ENCODE results near the gene BTNL9.

BTNL9 gene

DNA sequence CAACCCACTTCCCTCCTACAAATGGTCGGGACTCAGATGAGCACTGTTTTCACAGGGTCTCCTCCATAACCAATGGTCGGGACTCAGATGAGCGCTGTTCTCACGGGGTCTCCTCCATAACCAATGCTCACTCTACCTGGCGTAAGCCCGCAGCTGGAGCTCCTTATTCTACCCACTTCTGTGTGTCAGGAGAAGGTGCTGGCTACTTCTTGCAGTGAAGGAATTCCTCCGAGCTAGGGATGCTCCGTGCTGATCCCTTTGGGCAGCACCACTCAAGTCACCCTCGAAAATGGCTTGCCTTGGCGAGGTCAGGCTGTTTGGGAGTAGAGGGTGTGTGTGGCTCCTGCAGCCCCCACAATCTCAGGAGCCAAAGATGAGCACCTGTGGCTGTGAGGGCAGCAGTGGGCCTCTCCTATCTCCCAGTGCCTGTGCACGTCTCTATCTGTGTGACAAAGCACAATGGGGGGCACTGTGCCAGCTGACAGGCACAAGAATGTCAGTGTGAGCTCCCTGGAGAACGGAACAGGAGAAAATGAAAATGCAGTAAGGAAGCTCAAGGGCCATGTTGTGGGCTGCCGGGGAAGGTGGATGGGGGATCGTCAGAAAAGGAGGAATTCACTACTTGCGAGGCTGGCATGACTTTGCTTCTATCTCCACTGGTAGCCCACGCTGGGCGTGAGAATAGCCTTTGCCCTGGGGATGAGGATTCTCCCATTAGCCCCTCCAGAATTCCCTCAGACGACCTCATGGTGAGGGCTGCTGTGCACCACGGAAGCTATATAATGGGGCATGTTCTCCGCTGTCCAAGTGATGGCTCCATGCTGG lies 3.9 kb upstream of the BTNL9 start:
- TF ChIP-seq, protein P1, sequence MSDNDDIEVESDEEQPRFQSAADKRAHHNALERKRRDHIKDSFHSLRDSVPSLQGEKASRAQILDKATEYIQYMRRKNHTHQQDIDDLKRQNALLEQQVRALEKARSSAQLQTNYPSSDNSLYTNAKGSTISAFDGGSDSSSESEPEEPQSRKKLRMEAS (IDR thresholded peaks at IDR 0.05; ENCODE audit: low read depth, low read length): no peak
- TF ChIP-seq POLR2A (IDR thresholded peaks at IDR 0.05; ENCODE audit: extremely low read depth, insufficient read length) (no peak), MYC (IDR thresholded peaks at IDR 0.05; ENCODE audit: low read depth, low read length) (no peak)
- TF ChIP-seq, protein P2, sequence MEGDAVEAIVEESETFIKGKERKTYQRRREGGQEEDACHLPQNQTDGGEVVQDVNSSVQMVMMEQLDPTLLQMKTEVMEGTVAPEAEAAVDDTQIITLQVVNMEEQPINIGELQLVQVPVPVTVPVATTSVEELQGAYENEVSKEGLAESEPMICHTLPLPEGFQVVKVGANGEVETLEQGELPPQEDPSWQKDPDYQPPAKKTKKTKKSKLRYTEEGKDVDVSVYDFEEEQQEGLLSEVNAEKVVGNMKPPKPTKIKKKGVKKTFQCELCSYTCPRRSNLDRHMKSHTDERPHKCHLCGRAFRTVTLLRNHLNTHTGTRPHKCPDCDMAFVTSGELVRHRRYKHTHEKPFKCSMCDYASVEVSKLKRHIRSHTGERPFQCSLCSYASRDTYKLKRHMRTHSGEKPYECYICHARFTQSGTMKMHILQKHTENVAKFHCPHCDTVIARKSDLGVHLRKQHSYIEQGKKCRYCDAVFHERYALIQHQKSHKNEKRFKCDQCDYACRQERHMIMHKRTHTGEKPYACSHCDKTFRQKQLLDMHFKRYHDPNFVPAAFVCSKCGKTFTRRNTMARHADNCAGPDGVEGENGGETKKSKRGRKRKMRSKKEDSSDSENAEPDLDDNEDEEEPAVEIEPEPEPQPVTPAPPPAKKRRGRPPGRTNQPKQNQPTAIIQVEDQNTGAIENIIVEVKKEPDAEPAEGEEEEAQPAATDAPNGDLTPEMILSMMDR (IDR thresholded peaks at IDR 0.05; ENCODE audit: low read depth, low read length): no peak
- no peak overlapping the region for H3K4me3 ChIP-seq (ENCODE audit: low read depth, low read length)
- no peak for DNase-seq (ENCODE audit: low read depth)

DNA sequence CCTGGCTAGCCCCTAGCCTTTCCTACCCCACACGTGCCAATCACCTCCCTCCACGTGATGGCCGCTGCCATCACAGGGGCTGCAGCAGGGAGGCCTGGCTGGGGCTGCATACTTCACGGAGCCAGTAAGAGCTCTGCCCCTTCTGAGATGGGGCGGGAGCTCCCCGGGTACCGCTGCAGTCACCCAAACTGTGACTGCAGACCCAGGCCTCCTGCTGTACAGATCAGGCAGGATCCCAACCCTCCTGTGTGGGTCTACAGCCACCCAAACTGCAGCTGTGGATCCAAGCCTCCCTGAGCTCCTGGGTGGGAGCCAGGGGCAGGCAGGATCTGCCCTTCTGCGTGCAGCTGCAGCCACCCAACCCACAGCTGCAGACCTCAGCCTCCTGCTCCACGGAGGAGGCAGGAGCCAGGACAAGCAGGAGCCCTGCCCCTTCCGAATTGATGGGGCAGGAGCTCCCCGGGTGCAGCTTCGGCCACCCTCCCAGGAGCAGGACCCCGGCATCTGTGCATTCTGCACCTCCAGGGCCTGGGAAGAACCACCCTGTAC lies 3.2 kb upstream of the BTNL9 start:
- H3K4me3 ChIP-seq (ENCODE audit: low read depth, low read length): no peak overlapping the region
- TF ChIP-seq MYC (IDR thresholded peaks at IDR 0.05; ENCODE audit: low read depth, low read length) (no peak), POLR2A (IDR thresholded peaks at IDR 0.05; ENCODE audit: extremely low read depth, insufficient read length) (no peak)
- TF ChIP-seq, protein P2 (IDR thresholded peaks at IDR 0.05; ENCODE audit: low read depth, low read length): no peak
- TF ChIP-seq, protein P1 (IDR thresholded peaks at IDR 0.05; ENCODE audit: low read depth, low read length): no peak
- no peak for DNase-seq (ENCODE audit: low read depth)

DNA sequence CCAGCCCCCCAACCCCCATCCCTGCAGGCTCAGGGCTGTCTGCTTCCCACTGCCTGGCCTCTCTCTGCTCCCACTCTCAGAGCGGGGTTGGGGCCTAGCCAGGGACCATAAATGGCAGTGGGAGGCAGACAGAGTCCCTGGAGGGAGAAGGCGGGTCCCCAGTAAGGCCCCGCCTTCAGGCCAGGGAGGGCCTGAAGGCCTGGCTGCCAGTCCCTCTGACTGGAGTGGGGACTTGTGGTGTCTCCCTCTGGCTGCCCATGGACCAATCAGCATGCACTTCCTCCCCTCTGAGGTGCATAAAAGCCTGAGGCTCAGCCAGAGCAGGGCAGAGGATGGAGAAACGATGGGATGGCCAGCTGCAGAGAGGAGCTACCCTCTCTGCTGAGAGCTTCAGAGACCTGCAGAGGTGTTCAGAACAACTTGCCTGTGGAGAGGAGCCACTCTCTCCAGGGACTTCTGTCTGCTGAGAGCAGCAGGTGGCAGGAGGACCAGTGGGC lies 2.7 kb upstream of the BTNL9 start:
- TF ChIP-seq, protein P2 (IDR thresholded peaks at IDR 0.05; ENCODE audit: low read depth, low read length): no peak
- TF ChIP-seq MYC (IDR thresholded peaks at IDR 0.05; ENCODE audit: low read depth, low read length) (no peak), POLR2A (IDR thresholded peaks at IDR 0.05; ENCODE audit: extremely low read depth, insufficient read length) (no peak)
- TF ChIP-seq, protein P1 (IDR thresholded peaks at IDR 0.05; ENCODE audit: low read depth, low read length): no peak
- DNase-seq (ENCODE audit: low read depth): no peak
- no peak overlapping the region for H3K4me3 ChIP-seq (ENCODE audit: low read depth, low read length)

DNA sequence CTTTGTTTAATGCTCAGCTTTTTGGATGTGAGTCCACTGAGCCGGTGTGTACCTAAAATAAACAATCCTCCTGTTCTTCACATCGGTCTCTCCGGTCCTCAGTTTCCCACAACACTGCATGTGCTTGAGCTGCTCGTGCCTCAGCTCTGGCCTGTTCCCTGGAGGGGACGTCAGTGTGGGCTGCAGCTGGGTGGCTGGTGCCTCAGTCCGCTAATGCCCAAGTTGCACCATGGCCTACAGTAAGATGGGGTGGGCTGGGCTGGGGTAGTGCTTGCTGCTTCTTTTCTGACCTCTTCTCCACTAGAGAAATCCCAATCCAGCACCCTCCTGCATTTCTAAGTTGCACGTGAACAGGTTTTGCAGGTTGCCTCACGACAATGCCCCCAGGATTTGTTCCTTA lies 595 bp upstream of the BTNL9 start:
- TF ChIP-seq, protein P1 (IDR thresholded peaks at IDR 0.05; ENCODE audit: low read depth, low read length): no peak
- no peak for TF ChIP-seq POLR2A (IDR thresholded peaks at IDR 0.05; ENCODE audit: extremely low read depth, insufficient read length)
- TF ChIP-seq, protein P2 (IDR thresholded peaks at IDR 0.05; ENCODE audit: low read depth, low read length): no peak
- TF ChIP-seq MYC (IDR thresholded peaks at IDR 0.05; ENCODE audit: low read depth, low read length): no peak
- H3K4me3 ChIP-seq (ENCODE audit: low read depth, low read length): no peak overlapping the region

DNA sequence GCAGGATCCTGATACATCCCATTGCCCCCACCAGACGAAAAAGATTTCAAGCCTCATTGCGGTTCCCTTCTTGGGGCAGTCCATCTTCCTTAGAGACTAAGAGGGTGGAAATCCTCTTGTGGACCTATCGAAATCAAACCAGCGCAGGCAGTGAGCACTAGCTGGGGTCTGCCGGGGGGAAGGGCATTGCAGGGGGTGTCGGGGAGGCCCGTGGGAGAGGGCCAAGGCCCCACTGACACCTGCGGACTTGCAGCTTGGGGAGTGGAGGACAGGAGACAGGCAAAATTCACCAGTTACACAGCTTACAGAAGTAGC lies 522 bp downstream of the BTNL9 start:
- no peak overlapping the region for H3K4me3 ChIP-seq (ENCODE audit: low read depth, low read length)
- DNase-seq (ENCODE audit: low read depth): no peak
- TF ChIP-seq, protein P1 (IDR thresholded peaks at IDR 0.05; ENCODE audit: low read depth, low read length): no peak
- no peak for TF ChIP-seq POLR2A (IDR thresholded peaks at IDR 0.05; ENCODE audit: extremely low read depth, insufficient read length)
- TF ChIP-seq MYC (IDR thresholded peaks at IDR 0.05; ENCODE audit: low read depth, low read length): no peak
- TF ChIP-seq, protein P2 (IDR thresholded peaks at IDR 0.05; ENCODE audit: low read depth, low read length): no peak

More for the DNA sequence above, 595 bp upstream of the BTNL9 start:
- no peak for DNase-seq (ENCODE audit: low read depth)

All from NB4 (cell line).